ENCODE data around the gene USP44. TPM values are rescaled to one million over a fixed set of nuclear protein-coding genes. Genes with fewer than 3 reads are reported as not detected.

Gene USP44
- total and polyA plus RNA-seq, 2 of the 8 experiments (the other 6 are each of a cell fraction or from before 2014, with no cell fraction given), result 129 to 197 TPM

DNA sequence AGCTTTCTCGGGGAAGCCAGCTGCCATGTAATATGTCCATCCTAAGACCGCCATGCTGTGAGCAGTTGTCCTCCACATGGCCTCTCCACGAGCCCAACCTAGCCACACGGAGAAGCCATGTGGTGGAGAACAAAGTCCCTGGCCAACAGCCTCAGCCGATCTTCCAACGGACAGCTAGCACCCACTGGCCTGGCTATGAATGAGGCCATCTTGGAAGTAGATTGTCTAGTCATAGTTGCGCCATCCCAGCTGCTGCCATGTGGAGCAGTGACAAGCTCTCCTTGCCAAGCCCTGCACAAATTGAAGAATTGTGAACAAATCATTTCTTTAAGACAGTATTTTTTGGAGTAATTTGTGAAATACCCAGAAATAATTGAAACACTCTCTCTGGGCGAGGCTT, 49.3 kb upstream of the USP44 start:
- Histone ChIP-seq H2BK15ac (ENCODE audit: low read length) (no peak overlapping the region), H2AK5ac (ENCODE audit: low read depth, low read length) (no peak overlapping the region), H2BK120ac (replicated peaks; ENCODE audit: low read depth, low read length) (no peak overlapping the region), H3K9me3 (ENCODE audit: insufficient read depth in 2 of 2, low read depth in 1 of 2, low read length in 1 of 2) (no peaks in the 10 kb centered on the region), H2BK20ac (ENCODE audit: low read length) (no peak overlapping the region), H4K5ac (ENCODE audit: insufficient read length, low read depth, low read length) (no peak overlapping the region), H3K4ac (replicated peaks; ENCODE audit: insufficient read length, low read depth, low read length) (no peak overlapping the region), H2BK12ac (ENCODE audit: low read depth, low read length) (no peak overlapping the region; the same call in 1 of the 2 replicates), H3K27ac (ENCODE audit: low read depth, low read length) (no peak overlapping the region), H3K4me2 (ENCODE audit: insufficient read depth in 1 of 2, low read depth in 2 of 2, low read length in 2 of 2) (no peak overlapping the region), H3K18ac (ENCODE audit: extremely low read depth, low read length) (no peak overlapping the region), H3K56ac (replicated peaks; ENCODE audit: insufficient read length, low read depth, low read length) (no peak overlapping the region), H3K79me1 (ENCODE audit: low read depth, low read length) (no peaks in the 10 kb centered on the region), H2BK5ac (ENCODE audit: low read depth, low read length) (no peak overlapping the region), H3K79me2 (ENCODE audit: control insufficient read depth in 1 of 2, insufficient read depth in 2 of 2, low read length in 2 of 2) (no peaks in the 10 kb centered on the region), H3K9ac (replicated peaks in 1 of 4; ENCODE audit: extremely low read depth in 1 of 4, low read depth in 3 of 4, low read length in 3 of 4) (no peak overlapping the region), H4K91ac (replicated peaks; ENCODE audit: insufficient read length, low read length) (no peak overlapping the region), H3K36me3 (ENCODE audit: control insufficient read depth in 2 of 4, insufficient read depth in 4 of 4, low read length in 3 of 4) (no peaks in the 10 kb centered on the region), H2AFZ (ENCODE audit: low read length) (no peak overlapping the region), H3K14ac (ENCODE audit: insufficient read length) (no peak overlapping the region), H3K27me3 (replicated peaks in 1 of 4; ENCODE audit: control insufficient read depth in 3 of 4, extremely low read depth in 1 of 4, insufficient read depth in 3 of 4, low read length in 3 of 4) (no peaks in the 10 kb centered on the region), H4K20me1 (replicated peaks in 1 of 2; ENCODE audit: control insufficient read depth in 1 of 2, insufficient read depth in 2 of 2, low read length in 2 of 2) (no peaks in the 10 kb centered on the region), H3K23me2 (ENCODE audit: low read depth, low read length) (no peaks in the 10 kb centered on the region), H4K8ac (ENCODE audit: extremely low read depth, insufficient read depth, low read length) (no peak overlapping the region), H3K23ac (ENCODE audit: insufficient read length) (no peak overlapping the region), H3K4me1 (replicated peaks in 1 of 4; ENCODE audit: control insufficient read depth in 3 of 4, insufficient read depth in 4 of 4, low read length in 3 of 4) (no peaks in the 10 kb centered on the region), H3K4me3 (ENCODE audit: extremely low read depth in 1 of 4, insufficient read depth in 2 of 4, low read depth in 3 of 4, low read length in 4 of 4) (no peak overlapping the region)
- no peak for TF ChIP-seq BACH1 (IDR thresholded peaks at IDR 0.05; ENCODE audit: low read length)
- TF ChIP-seq YY1 (IDR thresholded peaks at IDR 0.05; ENCODE audit: low read depth, low read length), result 0 out of 2 replicates have a peak, but pooled peaks have one; percentile 28
- TF ChIP-seq GABPA (IDR thresholded peaks at IDR 0.05; ENCODE audit: borderline replicate concordance, insufficient read depth, low read length), result no peak
- TF ChIP-seq, protein P1, sequence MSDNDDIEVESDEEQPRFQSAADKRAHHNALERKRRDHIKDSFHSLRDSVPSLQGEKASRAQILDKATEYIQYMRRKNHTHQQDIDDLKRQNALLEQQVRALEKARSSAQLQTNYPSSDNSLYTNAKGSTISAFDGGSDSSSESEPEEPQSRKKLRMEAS (IDR thresholded peaks at IDR 0.05), result no peak
- no peak for TF ChIP-seq SAP30 (IDR thresholded peaks at IDR 0.05; ENCODE audit: insufficient read depth, insufficient replicate concordance, low read length)
- no peak for TF ChIP-seq MAFK (IDR thresholded peaks at IDR 0.05; ENCODE audit: low read depth, low read length)
- TF ChIP-seq NANOG (IDR thresholded peaks at IDR 0.05; ENCODE audit: insufficient read depth, low read depth, low read length, poor library complexity, severe bottlenecking), result no peak
- no peak for TF ChIP-seq CBX8 (IDR thresholded peaks at IDR 0.05; ENCODE audit: borderline replicate concordance, low read depth, low read length)
- FAIRE-seq (no peak), DNase-seq (ENCODE audit: low read depth in 1 of 2, low spot score in 2 of 2) (no peak)
- 87% methylated on average over 8 of the region's 8 CpGs; no CpG with 5 or more reads in 1 of the 2 experiments for WGBS, 2 experiments (ENCODE audit: extremely low coverage in 1 of 2, insufficient coverage in 1 of 2, insufficient read length in 1 of 2, insufficient replicate concordance in 2 of 2, low coverage in 1 of 2, low lambda C conversion rate in 2 of 2, missing lambda C conversion rate in 1 of 2)
- POLR2A ChIA-PET (ENCODE audit: partially characterized antibody), result no interaction called here
- CTCF ChIA-PET (ENCODE audit: partially characterized antibody), result interaction anchor here (1.6 to 2.1 kb wide), 4 partner anchors 11 to 61 kb away, joined by 4 to 7 read pairs (median 4); no protein-coding TSS in a partner anchor
